Epithelial cell of esophagus (primary cell): ENCODE results near the gene BRD1.
"Not testable (repeated sequence)": the region's sequence is repeated elsewhere in the genome, so short reads cannot be mapped to it uniquely, and the experiment has no call there.

Experiments used
- DNase-seq: peaks from one replicate; pipeline ENCODE4 v3.0.0; 2010; ENCODE audit warnings: low read depth
- H3K4me3 ChIP-seq: 2 replicates; pipeline ENCODE4 v1.5.1; 2011; ENCODE audit warnings: mild to moderate bottlenecking, low read length, control low read depth
- CTCF ChIP-seq: IDR thresholded peaks from 2 replicates; pipeline ENCODE4 v1.5.1; 2011; ENCODE audit warnings: low read depth, mild to moderate bottlenecking, low read length, control low read depth, inconsistent platforms; ENCODE audit not compliant: insufficient read depth; ENCODE audit errors: missing control alignments

BRD1 gene

GRCh38 chr22:49824936-49825335 is 2.7 kb downstream of the BRD1 start:
- H3K4me3 ChIP-seq, result no peak overlapping the region
- no peak for DNase-seq
- no peak for TF ChIP-seq CTCF

DNA sequence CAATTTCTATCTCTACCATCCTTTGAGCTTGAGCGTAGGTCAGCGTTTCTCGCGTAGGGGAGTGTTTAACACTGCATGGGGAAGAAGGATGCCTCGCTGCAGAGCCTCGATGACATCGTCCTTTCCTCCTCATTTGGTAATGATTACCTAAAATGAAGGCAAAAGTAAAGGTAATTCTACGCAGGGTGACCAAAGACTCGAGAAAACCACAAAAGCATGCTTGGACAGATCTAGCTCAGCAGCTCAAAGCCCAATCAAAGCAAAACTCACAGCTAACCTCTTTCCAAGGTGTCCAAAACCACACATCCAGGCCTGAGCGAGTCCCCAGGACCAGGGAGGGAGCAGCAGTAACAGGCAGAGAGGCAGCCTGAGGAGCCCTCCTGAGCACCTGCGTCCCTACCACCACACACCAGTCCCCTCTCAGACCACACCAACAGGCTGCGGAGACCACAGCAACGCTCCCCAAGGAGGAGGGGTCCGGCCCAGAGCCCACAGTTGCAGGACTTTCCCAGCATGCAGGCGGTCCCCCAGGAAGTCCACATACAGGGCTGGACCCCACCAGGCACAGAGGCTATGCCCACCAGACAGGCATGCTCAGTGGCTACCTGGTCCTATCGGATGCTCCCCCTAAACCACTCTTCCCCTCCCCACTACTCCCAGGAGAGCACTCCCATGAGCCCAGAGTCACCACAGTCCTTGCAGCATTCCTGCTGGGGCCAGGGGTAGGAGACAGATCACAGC is 3.3 kb downstream of the BRD1 start:
- H3K4me3 ChIP-seq, result no peak overlapping the region
- peak; percentile 27 for DNase-seq
- TF ChIP-seq CTCF, result no peak

GRCh38 chr22:49823289-49824045 is 4.2 kb downstream of the BRD1 start:
- TF ChIP-seq CTCF, result no peak
- H3K4me3 ChIP-seq, result no peak overlapping the region
- DNase-seq, result no peak

- not testable (repeated sequence) for H3K4me3 ChIP-seq, DNase-seq
These were observed 5.9 kb downstream of the BRD1 start for GRCh38 chr22:49821741-49822140.

GRCh38 chr22:49820984-49821383 is 6.7 kb downstream of the BRD1 start:
- no peak for TF ChIP-seq CTCF
- H3K4me3 ChIP-seq, result no peak overlapping the region
- no peak for DNase-seq

DNA sequence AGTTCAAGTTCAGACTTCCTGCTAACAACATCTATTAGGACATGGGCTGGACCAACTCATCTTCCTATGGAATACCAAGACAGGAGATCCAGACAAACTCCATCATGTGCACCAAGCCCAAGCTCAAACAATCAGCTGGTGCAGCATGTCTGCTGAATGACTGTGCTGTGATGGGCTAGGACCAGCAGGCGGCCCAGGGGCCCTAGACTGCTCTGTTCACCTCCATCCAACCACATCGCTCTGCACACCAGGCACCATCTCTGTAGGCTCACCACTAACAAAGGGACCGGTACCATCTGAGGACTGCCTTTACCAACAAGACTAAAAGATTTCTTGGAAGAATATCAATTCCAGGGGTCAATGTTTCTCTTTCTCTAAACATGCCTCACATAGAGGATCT is 10.3 kb downstream of the BRD1 start:
- no peak for DNase-seq
- TF ChIP-seq CTCF, result no peak
- H3K4me3 ChIP-seq, result no peak overlapping the region

GRCh38 chr22:49815641-49816091 is 12.0 kb downstream of the BRD1 start:
- TF ChIP-seq CTCF, result no peak
- H3K4me3 ChIP-seq, result no peak overlapping the region

More at GRCh38 chr22:49815641-49816091, 12.0 kb downstream of the BRD1 start:
- no peak for DNase-seq
